Activated naive CD8-positive, alpha-beta T cell treated with anti-CD3 and anti-CD28 coated beads, Interleukin-2, amount 50 U/mL, for 24 hours (primary cell): ENCODE results near the gene CARNS1.
A peak's percentile ranks its signal among the peaks of the same experiment; 100 is the strongest.
"Not testable (repeated sequence)": the region's sequence is repeated elsewhere in the genome, so short reads cannot be mapped to it uniquely, and the experiment has no call there.

Experiments used
- ATAC-seq: fragments of 150-1000 bp; cut with Tn5 transposase; one replicate; pipeline ENCODE4 v1.10.0; 2021
- DNase-seq: peaks from one replicate; pipeline ENCODE4 v3.0.0; 2021
- H3K27ac Mint-ChIP-seq: one replicate; pipeline ENCODE4 v1.8.0; 2021; ENCODE audit warnings: mild to moderate bottlenecking, mixed read lengths
- H3K27me3 Mint-ChIP-seq: one replicate; pipeline ENCODE4 v1.8.0; 2021; ENCODE audit warnings: mixed read lengths
- H3K36me3 Mint-ChIP-seq: one replicate; pipeline ENCODE4 v1.8.0; 2021; ENCODE audit warnings: low read depth, mixed read lengths
- H3K4me1 Mint-ChIP-seq: one replicate; pipeline ENCODE4 v1.8.0; 2021; ENCODE audit warnings: mixed read lengths
- H3K4me3 Mint-ChIP-seq: one replicate; pipeline ENCODE4 v1.8.0; 2021; ENCODE audit warnings: mild to moderate bottlenecking, moderate library complexity, mixed read lengths
- H3K9me3 Mint-ChIP-seq: one replicate; pipeline ENCODE4 v1.8.0; 2021; ENCODE audit warnings: mixed read lengths

CARNS1 gene

DNA sequence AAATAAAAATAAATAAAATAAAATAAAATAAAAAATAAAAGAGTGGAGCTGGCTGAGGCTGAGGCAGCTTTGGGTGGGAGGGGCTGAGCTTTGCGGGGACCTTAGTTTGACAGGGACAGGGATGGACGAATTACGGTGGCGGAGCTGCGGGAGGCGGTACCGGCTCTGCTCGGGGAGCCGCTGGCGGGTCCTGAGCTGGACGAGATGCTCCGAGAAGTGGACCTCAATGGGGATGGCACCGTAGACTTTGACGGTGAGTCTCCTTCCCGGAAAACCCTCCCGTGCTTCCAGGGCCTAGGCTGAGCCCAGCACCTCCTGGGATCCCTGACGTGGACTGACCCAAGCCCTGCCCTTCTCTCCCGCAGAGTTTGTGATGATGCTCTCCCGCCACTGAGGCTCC, 42.8 kb downstream of the CARNS1 start:
- Mint-ChIP-seq H3K27me3 (no peaks in the 10 kb centered on the region), H3K36me3 (no peaks in the 10 kb centered on the region), H3K9me3 (no peaks in the 10 kb centered on the region), H3K4me3 (no peak overlapping the region), H3K4me1 (peaks cover 13% of the 10 kb centered on the region), H3K27ac (no peak overlapping the region)
- ATAC-seq (no peak), DNase-seq (no peak)

DNA sequence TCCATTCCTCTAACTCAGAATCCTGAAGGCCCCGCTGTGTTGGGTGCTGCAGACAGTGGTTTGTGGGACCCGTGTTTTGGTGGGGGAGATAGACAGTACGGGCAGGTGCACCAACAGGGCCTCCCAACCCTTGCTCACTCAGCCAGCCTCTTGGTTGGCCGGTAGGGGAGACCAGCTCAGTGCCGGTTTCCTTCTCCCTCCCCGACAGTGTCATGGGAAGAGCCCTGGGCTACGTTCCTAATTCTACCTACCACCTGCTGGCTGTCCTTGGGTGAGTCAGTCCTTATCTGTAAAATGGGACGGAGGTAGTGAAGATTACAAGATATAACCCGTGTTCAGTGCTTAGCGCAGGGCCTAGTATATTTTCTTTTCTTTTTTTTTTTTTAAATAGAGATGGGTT, 47.7 kb downstream of the CARNS1 start:
- DNase-seq = no peak
- Mint-ChIP-seq H3K4me1 (peaks cover 34% of the 10 kb centered on the region), H3K36me3 (no peaks in the 10 kb centered on the region), H3K4me3 (no peak overlapping the region), H3K27ac (no peak overlapping the region), H3K9me3 (no peaks in the 10 kb centered on the region), H3K27me3 (no peaks in the 10 kb centered on the region)
- no peak for ATAC-seq

DNA sequence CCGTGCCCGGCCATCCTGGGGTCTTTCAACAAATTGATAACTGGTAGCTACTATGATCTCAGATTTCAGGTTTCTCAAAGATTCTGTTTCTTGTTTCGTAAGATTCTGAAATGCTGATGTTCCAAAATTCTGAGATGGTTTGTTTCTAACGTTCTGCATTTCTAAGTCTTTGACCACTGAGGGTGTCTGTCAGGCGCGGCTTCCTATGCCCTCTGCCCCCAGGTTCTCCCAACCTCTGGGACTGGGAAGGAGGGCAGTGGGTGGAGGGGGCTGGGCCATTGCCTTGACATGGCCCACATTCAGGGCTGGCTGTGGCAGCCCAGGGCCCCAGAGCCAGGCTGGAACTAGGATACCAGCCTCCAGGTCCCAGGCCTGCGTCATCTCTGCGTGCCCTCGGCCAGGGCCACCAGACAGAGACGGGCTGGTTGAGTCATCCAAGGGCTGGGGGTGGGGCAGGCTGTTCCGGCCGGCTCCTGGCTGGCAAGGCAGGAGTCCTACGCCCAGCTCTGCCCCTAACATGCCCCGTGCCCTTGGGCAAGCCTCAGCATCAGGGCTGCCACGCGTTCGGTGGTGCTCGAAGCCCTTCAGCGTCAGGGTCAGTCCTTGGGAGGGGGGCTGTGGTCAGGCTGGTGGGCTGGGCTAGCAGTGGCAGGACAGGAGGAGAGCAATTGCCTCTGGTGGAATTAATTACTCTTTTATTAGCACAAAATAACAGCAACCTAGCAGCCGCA, 48.4 kb downstream of the CARNS1 start:
- no peak for DNase-seq
- Mint-ChIP-seq H3K27ac (peak overlapping the region; percentile 82), H3K27me3 (no peaks in the 10 kb centered on the region), H3K9me3 (no peaks in the 10 kb centered on the region), H3K4me3 (peak overlapping the region; percentile 84), H3K36me3 (no peaks in the 10 kb centered on the region), H3K4me1 (peaks cover 37% of the 10 kb centered on the region)
- no peak for ATAC-seq

DNA sequence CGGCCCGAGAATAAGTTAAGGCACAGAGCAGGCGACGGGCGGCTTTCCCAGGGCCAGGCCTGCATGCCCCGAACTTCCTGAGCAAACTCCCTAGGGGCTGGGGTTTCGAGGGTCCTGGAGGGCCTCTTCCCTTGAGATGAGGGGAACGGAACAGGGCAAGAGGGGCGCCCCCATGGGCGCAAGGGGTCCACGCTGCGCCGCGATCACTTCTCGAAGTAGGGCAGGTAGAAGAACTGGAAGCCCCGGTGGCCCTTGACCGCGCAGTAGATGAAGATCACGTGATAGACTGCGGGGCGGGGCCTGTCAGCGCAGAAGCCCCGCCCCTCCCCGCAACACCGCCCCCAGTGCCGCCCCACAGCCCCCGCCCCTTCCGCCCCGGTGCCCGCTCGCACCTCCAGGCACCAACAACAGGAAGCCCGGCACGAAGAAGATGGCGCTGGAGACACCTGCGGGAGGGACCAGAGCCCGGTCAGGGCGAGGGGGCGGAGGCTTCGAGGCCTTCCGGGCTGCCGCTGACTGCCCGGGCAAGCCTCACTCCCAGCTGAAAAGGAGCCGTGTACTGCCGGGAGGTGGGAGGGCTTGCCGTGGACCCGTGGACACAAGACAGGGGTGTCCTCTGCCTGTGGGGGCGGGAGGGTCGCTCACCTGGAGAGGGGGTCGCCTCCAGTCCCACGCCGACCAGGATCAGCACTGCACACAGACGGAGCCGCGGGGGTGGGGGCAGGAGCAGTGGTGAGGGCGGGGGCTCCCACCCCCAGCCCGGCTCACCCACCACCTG, 49.1 kb downstream of the CARNS1 start:
- H3K27me3 Mint-ChIP-seq = no peaks in the 10 kb centered on the region
- peak overlapping the region; percentile 84 for H3K4me3 Mint-ChIP-seq
- no peaks in the 10 kb centered on the region for H3K36me3 Mint-ChIP-seq
- DNase-seq = peak; percentile 94
- no peaks in the 10 kb centered on the region for H3K9me3 Mint-ChIP-seq
- peak overlapping the region; percentile 82 for H3K27ac Mint-ChIP-seq
- peak; percentile 77 for ATAC-seq
- H3K4me1 Mint-ChIP-seq = peaks cover 41% of the 10 kb centered on the region

DNA sequence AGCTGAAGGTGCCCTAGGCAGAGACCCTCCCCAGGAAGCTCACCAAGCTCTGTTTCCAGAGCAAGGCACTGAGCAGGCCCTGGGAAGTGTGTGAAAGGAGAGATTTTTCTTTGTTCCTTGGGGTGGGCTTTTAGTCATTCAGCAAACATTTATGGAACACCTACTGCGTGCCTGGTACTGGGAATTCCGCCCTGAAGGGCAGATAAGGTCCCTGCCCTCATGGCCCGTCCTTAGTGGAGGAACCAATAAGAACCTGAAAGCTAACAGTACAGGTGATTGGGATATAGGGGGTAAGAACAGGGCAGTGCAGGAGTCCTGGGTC, 49.7 kb downstream of the CARNS1 start:
- Mint-ChIP-seq H3K4me1 (peaks cover 36% of the 10 kb centered on the region), H3K27me3 (no peaks in the 10 kb centered on the region), H3K36me3 (no peaks in the 10 kb centered on the region), H3K9me3 (no peaks in the 10 kb centered on the region), H3K27ac (peak overlapping the region; percentile 82), H3K4me3 (peak overlapping the region; percentile 84)
- ATAC-seq (no peak), DNase-seq (no peak)

DNA sequence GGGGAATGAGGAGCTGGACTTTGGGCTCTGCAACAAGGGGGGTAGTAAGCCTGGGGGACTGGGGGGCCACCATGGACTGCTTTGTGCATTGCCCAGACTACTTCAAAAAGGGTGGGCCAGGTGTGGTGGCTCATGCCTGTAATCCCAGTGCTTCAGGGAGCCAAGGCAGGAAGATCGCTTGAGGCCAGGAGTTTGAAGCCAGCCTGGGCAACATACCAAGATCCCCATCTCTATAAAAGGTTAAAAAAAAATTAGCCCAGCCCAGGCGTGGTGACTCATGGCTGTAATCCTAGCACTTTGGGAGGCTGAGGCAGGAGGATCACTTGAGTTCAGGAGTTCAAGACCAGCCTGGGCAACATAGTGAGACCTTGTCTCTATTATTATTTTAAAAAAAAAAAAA, 50.1 kb downstream of the CARNS1 start:
- peaks cover 36% of the 10 kb centered on the region for H3K4me1 Mint-ChIP-seq
- H3K9me3 Mint-ChIP-seq, H3K36me3 Mint-ChIP-seq, DNase-seq, H3K27me3 Mint-ChIP-seq, ATAC-seq: not testable (repeated sequence)
- H3K27ac Mint-ChIP-seq = peak overlapping the region; percentile 82
- H3K4me3 Mint-ChIP-seq = peak overlapping the region; percentile 84

DNA sequence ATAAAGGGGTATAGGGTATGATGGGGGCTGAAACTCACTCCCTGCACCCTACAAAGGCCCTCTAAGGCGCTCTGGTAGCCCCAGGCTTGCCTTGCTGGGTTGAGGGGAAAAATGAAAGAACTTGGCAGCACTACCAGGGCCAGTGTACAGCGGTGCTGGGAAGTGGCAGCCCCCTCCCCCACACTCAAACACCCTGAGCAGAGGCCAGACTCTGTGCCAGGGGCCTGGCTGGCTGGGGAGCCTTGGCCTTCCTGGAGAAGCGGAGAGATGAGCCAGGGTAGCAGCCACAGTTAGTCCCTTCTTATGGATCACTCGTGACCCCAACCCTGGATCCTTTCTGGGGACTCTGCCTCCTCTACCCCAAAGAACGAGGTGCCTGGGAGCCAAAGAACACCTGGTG, 50.9 kb downstream of the CARNS1 start:
- ATAC-seq = no peak
- Mint-ChIP-seq H3K27me3 (no peaks in the 10 kb centered on the region), H3K4me1 (peaks cover 38% of the 10 kb centered on the region), H3K4me3 (no peak overlapping the region), H3K27ac (peak overlapping the region; percentile 62), H3K36me3 (no peaks in the 10 kb centered on the region), H3K9me3 (no peaks in the 10 kb centered on the region)
- no peak for DNase-seq

DNA sequence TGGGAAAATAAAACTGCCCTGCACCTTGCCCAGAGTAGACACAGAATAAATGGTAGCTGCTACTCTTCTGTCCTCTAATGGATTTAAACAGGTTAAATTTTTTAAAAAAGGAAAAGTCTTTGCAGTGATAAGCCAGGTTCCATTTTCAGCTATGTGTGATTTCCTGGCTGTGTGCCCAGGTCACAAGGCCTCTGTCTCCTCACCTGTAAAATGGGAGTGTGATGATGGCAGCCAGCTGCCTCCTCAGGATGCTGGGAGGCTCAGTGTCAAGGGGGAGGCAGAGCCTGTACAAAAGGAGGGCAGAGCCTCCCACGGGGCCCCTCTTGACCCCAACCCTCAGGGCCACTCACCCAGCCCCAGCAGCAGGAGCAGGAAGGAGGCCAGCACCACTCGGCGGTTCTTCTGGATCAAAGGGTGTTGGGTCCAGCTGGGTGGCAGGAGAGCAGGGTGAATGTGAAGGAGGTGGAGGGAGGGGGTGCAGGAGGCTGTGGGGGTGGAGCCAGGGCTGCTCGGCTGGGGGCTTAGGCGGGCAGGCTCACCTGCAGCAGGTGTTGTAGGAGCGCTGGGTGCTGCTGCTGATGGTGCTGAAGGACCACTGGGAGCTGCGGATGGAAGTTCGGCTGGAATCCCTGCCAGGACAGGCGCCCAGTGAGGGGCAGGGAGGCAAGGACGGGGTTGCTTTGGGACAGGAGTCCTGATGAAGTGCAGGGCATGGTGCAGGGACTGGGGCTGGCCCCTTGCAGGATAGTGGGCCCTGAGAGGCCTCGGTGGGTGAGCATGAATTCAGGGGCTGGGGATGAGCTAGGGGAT, 51.7 kb downstream of the CARNS1 start:
- Mint-ChIP-seq H3K36me3 (no peaks in the 10 kb centered on the region), H3K27ac (peak overlapping the region; percentile 62), H3K4me1 (peaks cover 38% of the 10 kb centered on the region), H3K9me3 (no peaks in the 10 kb centered on the region), H3K4me3 (peak overlapping the region; percentile 91), H3K27me3 (no peaks in the 10 kb centered on the region)
- ATAC-seq (no peak), DNase-seq (no peak)

DNA sequence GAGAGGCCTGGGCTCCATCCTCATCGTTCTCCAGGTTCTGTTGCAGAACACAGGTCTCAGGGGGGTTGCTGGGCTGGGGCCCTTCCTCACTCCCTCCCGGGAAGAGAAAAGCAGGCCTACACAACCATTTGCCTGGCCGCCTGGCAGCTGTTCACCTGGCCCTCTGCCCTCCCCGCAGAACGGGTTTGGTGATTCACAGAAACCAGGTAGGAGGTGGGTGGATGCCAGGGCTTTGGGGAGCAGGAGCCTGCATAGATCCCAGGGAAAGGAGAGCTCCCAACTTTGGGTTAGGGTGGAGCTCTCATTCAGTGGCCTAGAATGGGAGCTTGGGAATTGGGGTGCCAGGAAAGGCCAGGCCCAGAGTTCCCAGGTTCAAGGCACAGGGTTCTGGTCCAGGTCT, 52.6 kb downstream of the CARNS1 start:
- Mint-ChIP-seq H3K36me3 (no peaks in the 10 kb centered on the region), H3K27ac (peak overlapping the region; percentile 88), H3K4me1 (peaks cover 35% of the 10 kb centered on the region), H3K27me3 (no peaks in the 10 kb centered on the region), H3K9me3 (no peaks in the 10 kb centered on the region), H3K4me3 (peak overlapping the region; percentile 91)
- ATAC-seq = no peak
- DNase-seq = no peak

DNA sequence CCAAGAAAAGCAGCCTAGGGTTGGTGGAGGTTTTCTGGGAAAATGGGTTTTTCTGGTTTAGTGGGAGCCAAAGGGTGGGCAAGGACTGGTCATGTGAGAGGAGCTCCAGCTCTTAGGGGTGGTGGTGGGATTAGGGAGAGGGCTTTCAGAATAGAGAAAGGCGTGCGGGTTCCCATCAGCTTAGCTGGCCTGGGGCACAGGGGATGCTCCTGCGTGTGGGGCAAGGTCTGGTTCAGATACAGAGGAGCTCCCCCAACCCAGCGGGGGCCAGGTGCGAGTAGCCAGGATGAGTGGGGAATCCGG, 52.9 kb downstream of the CARNS1 start:
- Mint-ChIP-seq H3K27me3 (no peaks in the 10 kb centered on the region), H3K4me1 (peaks cover 34% of the 10 kb centered on the region), H3K36me3 (no peaks in the 10 kb centered on the region), H3K9me3 (no peaks in the 10 kb centered on the region), H3K27ac (peak overlapping the region; percentile 88), H3K4me3 (peak overlapping the region; percentile 91)
- ATAC-seq = peak; percentile 0
- DNase-seq = peak; percentile 41

DNA sequence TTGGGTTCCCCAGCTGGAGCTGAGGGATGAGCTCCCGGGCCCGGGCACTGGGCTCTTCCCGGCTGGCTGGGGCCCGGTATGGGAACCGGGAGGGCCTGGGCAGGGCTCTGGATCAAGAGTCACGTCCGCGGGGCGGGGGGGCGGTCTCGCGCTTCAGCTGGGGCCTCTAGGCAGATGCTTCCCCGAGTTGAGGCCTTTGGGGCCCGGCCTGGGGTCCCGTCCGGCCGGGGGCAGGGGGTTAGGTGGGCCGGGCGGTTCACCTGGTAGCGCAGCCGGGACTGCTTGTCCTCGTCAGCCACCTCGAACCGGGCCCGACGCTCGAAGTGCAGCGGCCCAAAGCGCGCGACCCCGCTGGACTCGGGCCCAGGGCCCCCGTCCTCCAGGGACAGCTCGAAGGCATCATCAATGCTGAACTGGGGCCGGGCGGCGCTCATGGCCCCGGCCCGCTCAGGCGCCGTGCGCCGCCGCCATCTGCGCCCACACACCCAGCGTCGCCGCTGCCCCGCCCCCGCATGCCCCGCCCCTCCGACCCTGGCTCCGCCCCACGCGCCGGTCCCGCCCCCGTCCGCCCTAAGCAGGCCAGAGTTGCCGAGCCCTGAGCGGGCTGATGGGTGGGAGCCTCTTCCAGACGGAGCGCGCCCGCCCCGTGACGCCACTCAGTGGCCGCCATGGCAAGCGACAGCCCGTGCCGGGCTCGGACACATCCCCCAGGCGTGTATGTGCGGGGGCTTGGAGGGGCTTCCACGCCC, 53.5 kb downstream of the CARNS1 start, which contains the start of gene TMEM134:
Gene TMEM134 (minus strand): TSS at position 493 of the 749 bp plus-strand sequence. CDS start 59 bp downstream, at position 434.
- no peaks in the 10 kb centered on the region for H3K36me3 Mint-ChIP-seq
- DNase-seq = peak; percentile 93
- peak; percentile 87 for ATAC-seq
- H3K27ac Mint-ChIP-seq = peak within 1 kb of the TSS; percentile 88
- H3K4me1 Mint-ChIP-seq = peaks cover 34% of the 10 kb centered on the region
- no peaks in the 10 kb centered on the region for H3K9me3 Mint-ChIP-seq
- H3K27me3 Mint-ChIP-seq = no peaks in the 10 kb centered on the region
- H3K4me3 Mint-ChIP-seq = peak within 1 kb of the TSS; percentile 91

DNA sequence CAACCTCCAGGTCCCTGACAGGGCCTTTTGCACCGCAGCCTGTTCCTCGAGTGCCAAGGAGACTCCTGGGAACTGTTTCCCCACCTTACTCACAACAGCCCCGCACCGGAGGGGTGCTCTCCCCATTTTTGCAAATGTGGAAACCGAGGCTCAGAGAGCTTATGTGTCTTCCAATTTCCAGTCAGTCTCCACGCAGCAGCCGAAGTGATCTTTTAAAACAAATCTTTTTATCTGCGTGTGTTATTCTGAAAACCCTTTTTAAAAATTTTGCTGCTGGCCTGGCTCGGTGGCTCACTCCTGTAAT, 54.0 kb downstream of the CARNS1 start:
- DNase-seq (no peak), ATAC-seq (no peak)
- Mint-ChIP-seq H3K27me3 (no peaks in the 10 kb centered on the region), H3K27ac (peak overlapping the region; percentile 65), H3K9me3 (no peaks in the 10 kb centered on the region), H3K4me3 (peak overlapping the region; percentile 72), H3K4me1 (peaks cover 30% of the 10 kb centered on the region), H3K36me3 (no peaks in the 10 kb centered on the region)

DNA sequence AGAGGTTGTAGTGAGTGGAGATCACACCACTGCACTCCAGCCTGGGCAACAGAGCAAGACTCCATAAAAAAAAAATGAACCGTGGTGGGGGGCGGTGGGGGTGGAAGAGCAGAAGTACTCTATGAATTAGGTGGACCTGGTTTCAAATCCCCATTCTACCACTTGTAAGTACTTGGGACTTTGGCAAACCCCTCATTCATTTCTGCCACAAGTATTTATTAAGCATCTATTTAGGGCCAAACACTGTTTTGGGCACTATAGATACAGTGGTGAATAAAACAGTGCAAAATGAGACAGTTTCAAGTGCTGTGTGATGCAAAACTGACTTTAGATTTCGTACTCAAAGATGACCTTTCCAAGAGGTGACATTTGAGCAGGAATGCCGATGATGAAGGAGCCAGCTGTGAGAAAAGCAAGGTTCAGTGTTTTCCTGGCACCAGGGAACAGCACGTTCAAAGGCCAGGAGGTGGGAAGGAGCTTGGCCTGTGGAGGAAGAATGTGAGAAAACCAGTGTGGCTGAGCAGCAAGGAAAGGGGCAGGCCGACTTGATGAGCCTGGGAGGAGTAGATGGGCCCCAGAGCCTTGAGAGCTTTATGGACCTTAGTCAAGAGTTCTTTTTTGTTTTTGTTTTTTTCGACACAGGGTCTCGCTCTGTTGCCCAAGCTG, 55.0 kb downstream of the CARNS1 start:
- ATAC-seq (no peak), DNase-seq (no peak)
- Mint-ChIP-seq H3K27ac (peak overlapping the region; percentile 46), H3K27me3 (no peaks in the 10 kb centered on the region), H3K36me3 (no peaks in the 10 kb centered on the region), H3K4me1 (peaks cover 25% of the 10 kb centered on the region), H3K9me3 (no peaks in the 10 kb centered on the region), H3K4me3 (peak overlapping the region; percentile 45)

DNA sequence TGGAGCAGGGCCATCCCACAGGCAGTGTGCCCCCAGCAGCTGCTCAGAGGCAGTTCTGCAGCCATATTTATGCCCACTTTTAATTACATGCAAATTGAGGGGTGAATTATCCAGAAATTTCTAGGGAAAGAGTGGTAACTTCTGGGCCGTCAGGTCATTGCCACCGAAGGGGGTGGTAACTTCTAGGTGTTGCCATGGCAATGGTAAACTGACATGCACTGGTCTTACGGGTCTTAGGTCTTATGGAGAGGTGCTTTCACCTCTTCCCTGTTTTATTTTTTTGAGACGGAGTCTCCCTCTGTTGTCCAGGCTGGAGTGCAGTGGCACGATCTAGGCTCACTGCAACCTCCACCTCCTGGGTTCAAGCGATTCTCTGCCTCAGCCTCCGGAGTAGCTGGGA, 57.4 kb downstream of the CARNS1 start:
- Mint-ChIP-seq H3K9me3 (no peaks in the 10 kb centered on the region), H3K4me3 (no peak overlapping the region), H3K27me3 (no peaks in the 10 kb centered on the region), H3K27ac (no peak overlapping the region), H3K36me3 (no peaks in the 10 kb centered on the region), H3K4me1 (peaks cover 14% of the 10 kb centered on the region)
- no peak for DNase-seq
- no peak for ATAC-seq
